ENCODE measurements around the gene PGRMC1.
"Not testable (repeated sequence)": the region's sequence is repeated elsewhere in the genome, so short reads cannot be mapped to it uniquely, and the experiment has no call there.

The PGRMC1 gene

DNA sequence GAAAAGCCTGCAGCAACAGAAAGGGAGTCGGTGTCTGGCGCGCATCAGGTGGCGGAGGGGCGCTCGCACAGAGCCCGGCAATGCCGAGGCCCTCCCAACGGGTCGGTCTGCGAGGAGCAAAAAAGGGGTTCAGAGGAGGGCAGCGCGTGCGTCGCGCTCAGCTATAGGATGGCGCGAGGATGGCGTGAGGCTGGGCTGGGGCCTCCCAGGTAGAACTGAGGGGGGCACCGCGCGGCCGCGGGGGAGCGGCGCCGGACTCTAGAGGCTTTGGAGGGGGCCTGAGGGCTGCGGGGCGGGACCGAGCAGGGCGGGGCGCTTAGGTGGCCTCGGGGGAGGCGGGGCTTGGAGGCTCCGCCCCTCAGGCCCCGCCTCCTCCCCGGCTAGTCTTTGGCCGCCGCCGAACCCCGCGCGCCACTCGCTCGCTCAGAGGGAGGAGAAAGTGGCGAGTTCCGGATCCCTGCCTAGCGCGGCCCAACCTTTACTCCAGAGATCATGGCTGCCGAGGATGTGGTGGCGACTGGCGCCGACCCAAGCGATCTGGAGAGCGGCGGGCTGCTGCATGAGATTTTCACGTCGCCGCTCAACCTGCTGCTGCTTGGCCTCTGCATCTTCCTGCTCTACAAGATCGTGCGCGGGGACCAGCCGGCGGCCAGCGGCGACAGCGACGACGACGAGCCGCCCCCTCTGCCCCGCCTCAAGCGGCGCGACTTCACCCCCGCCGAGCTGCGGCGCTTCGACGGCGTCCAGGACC, at the start of gene PGRMC1:
TSS of gene PGRMC1 (plus strand) at position 414 of the 751 bp plus-strand sequence. CDS start at position 493, 79 bp downstream.
- peak; percentile 33 for FAIRE-seq
- DNase-seq (ENCODE audit: insufficient read length, low spot score), result peak; percentile 42

DNA sequence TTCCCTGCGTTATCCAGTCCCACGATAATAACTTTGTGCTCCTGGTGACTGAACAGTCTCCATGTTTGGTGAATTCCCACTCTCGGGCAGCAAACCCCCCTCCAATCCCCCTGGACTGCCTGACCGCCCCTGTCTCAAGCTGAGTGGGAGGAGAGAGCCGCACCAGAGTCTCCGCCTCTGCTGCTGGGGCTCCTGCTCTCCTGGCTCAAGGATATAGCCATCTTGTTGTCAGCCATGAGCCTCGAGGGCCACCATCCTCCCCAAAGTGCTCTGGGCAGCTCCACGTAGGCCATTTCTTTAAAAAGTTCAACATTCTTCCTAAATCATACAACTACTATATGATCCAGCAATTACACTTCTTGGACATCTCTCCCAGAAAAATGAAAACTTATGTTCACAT, 49.3 kb upstream of the PGRMC1 start:
- FAIRE-seq, result no peak
- DNase-seq (ENCODE audit: insufficient read length, low spot score), result no peak

DNA sequence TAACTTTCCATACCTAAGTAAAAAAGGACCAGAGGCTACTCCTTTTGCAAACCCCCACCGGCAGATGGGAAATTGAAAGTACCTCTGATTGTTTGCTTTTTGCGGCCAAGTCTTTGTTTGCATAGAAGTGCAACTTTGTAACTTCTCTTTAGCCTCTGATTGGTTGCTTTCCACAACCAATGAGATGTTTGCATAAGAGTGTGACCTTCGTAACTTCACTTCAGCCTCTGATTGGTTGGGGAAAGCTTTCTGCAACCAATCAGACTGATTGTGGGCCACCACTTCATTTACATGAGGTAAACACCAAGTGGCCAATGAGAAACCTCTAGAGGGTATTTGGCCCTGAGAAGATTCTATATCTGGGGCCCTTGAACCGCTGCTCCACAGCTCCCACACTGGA, 48.8 kb upstream of the PGRMC1 start:
- DNase-seq (ENCODE audit: insufficient read length, low spot score), result no peak
- no peak for FAIRE-seq

DNA sequence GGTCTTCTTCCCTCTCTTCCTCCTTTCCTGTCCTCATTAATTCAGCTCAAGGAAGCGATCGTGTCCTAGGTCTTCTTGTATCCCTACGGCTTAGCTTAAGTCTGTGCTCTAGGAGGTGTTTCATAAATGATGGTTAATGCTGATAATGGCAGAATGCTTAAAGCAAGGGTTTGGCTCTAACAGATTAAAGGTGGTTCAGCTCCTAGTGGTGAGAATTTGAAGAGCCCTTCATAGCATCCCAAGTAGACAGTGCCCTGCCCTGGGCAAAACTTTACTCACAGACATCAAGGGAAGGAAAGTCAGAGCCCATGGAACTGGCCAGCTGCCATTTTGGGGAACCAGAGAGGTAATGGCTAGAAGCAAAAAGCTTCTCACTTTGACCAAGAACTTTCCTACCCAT, 47.0 kb upstream of the PGRMC1 start:
- DNase-seq (ENCODE audit: insufficient read length, low spot score), result no peak
- FAIRE-seq, result no peak

DNA sequence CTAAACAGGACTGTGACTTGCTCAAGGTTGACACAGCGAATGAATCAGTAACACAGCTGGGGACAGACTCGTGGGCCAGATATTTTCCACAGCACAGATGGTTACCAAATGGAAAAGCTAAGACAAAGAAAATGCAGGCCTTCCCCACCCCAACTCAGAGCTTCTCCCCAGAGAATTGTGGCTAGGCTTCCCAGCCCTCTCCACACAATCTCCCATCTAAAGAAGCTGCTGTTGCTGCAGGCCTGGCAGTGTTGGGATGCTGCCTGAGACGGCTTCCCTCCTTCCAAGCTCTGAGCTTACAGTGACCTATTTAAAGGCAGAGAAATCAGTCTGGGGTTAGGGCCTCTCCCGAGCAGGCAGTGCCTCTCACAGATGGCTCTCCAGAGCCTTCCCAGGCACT, 46.5 kb upstream of the PGRMC1 start:
- DNase-seq (ENCODE audit: insufficient read length, low spot score) (no peak), FAIRE-seq (no peak)

DNA sequence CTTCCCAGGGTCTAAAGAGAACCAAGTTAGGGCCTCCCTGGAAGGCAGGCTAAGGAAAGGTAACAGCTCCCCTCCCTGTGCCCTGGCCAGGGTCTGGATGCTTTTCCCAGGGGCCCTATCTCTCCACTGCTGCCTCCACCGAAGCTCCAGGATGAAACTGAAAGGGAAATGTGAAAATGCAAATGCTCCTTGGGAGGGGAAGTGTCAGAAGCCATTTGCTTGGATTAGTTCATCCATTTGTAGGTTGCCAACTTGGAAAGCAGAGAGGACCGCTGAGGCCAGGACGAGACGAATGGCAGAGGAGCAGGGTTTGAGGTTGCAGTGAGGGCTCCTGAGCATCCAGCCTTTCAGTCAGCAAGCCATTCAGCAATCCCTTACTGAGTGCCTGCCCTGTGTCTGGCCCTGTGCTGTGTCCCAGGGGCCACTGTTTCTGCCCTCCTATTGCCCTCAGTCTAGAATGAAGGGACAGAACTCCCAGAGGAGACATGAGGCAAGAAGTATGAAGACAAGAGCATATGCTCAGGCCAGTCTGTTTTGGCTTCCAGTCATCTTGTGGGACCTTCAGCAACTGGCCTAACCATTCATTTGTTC, 45.9 kb upstream of the PGRMC1 start:
- DNase-seq (ENCODE audit: insufficient read length, low spot score), result no peak
- FAIRE-seq, result no peak

DNA sequence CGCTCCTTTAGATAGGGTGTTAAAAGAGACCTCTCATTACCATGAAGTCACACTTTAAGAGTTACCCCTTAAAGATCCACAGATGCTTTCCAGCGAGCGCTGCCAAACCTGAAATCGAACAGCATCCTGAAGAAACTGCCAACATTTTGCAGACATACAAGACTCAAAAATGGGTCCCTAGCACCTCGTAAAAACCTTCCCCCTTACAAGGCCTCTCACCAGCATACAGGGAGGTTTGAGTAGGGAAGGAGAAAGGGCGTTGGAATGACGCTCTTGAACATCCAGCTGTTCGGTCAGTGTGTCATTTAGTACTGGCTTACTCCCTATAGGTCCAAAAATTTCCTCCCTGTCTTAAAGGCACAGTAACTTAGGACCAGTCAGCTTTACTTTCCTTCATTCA, 45.3 kb upstream of the PGRMC1 start:
- FAIRE-seq, result no peak
- no peak for DNase-seq (ENCODE audit: insufficient read length, low spot score)

DNA sequence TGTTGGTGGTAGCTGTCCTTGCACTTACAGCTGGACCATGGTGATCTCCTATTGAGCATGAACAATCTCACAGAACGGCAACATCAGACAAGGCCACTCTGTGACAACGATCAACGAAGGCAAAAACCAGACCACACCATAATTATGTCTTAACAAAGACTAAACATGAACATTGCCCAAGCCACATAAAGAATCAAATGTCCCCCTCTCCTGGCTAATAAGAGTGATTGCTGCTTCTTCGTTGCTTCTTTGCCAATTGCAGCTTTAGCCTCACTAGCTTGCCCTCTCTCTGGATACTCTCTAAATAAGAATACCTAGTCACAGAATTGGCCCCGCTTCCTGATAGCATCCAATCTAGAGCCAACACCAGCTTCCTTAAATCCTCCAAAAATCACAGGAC, 41.5 kb upstream of the PGRMC1 start:
- FAIRE-seq (peak; percentile 72), DNase-seq (ENCODE audit: insufficient read length, low spot score) (no peak)

DNA sequence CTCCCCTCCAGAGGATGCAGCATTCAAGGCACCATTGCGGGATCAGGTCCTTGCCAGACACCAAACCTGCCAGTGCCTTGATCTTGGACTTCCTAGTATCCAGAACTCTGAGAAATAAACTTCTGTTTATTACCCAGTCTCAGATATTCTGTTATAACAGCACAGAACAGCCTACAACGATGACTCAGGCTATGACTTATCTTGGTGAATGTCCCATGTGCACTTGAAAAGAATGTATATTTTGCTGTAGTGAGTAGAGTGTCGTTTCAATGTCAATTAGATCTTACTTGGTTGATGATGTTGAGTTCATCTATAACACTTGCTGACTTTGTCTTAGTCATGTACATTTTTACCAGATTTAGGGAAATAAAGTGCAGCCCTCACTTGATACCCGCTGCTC, 34.5 kb upstream of the PGRMC1 start:
- peak; percentile 13 for FAIRE-seq
- DNase-seq (ENCODE audit: insufficient read length, low spot score), result no peak

DNA sequence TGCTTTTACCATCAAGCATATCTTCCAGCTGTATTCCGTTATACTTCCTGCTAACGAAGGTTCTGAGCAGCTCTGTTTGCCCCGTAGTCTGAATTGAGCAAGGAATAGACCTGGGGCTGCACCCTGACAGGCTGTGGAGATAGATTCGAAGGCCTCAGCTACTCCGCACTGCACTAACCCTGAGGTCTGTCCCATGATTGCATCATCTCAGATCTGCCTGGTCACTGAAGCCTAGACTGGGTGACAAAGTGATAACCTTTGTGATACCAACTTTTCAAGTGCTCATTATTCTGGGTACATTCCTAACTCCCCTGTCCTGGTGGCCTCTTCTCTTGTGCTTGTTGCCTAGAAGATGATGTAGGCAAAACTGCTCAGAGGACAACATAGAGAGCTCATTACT, 29.9 kb upstream of the PGRMC1 start:
- FAIRE-seq, result peak; percentile 4
- DNase-seq (ENCODE audit: insufficient read length, low spot score), result no peak

DNA sequence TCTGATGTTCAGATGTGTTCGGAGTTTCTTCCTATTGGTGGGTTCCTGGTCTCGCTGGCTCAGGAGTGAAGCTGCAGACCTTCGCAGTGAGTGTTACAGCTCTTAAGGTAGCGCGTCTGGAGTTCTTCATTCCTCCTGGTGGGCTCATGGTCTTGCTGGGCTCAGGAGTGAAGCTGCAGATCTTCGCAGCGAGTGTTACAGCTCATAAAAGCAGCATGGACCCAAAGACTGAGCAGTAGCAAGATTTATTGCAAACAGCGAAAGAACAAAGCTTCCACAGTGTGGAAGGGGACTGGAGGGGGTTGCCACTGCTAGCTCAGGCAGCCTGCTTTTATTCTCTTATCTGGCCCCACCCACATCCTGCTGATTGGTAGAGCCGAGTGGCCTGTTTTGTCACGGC, 28.6 kb upstream of the PGRMC1 start:
- DNase-seq (ENCODE audit: insufficient read length, low spot score); FAIRE-seq: not testable (repeated sequence)

DNA sequence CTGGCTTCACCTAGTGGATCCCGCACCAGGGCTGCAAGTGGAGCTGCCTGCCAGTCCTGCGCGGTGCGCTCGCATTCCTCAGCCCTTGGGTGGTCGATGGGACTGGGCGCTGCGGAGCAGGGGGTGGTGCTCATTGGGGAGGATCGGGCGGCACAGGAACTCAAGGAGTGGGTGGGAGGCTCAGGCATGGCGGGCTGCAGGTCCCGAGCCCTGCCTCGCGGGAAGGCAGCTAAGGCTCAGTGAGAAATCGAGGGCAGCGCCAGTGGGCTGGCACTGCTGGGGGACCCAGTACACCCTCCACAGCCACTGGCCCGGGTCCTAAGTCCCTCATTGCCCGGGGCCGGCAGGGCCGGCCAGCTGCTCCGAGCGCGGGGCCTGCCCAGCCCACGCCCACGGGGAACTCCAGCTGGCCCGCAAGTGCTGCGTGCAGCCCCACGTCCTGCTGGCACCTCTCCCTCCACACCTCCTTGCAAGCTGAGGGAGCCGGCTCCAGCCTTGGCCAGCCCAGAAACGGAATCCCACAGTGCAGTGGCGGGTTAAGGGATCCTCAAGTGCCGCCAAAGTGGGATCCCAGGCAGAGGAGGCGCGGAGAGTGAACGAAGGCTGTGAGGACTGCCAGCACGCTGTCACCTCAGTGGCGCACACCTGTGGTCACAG, 27.6 kb upstream of the PGRMC1 start:
- FAIRE-seq (no peak), DNase-seq (ENCODE audit: insufficient read length, low spot score) (no peak)

DNA sequence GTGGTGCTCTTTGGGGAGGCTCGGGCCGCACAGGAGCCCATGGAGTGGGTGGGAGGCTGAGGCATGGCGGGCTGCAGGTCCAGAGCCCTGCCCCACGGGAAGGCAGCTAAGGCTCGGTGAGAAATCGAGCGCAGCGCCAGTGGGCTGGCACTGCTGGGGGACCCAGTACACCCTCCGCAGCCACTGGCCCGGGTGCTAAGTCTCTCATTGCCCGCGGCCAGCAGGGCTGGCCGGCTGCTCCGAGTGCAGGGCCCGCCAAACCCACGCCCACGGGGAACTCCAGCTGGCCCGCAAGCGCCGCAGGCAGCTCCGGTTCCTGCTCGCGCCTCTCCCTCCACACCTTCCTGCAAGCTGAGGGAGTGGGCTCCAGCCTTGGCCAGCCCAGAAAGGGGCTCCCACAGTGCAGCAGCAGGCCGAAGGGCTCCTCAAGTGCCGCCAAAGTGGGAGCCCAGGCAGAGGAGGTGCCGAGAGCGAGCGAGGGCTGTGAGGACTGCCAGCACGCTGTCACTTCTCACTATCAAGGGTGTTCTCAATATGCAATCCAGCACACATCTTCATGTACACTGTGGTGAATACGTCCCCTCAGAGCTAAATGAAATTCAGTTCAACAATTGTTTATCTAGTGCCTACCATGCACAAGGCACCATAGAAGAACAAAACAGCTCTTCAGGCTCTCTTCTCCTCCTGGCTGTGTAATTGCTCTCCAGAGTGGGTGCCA, 25.0 kb upstream of the PGRMC1 start:
- FAIRE-seq; DNase-seq (ENCODE audit: insufficient read length, low spot score): not testable (repeated sequence)

DNA sequence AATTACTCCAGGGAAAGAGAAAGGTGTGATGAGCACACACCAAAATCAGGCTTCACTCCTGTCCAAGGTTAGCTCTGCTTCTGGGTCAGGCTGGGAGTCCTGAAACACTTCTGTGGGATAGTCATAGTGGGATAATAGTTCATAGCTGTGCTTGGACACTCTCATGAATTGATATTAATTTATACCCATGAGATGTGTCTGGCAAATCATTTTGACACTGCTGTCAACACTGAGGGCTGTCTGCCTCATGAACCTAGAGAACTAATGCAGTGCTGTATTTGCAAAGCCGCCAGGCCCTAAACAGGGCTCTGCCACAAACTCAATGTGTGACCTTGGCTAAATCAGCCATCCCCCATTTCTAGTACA, 24.5 kb upstream of the PGRMC1 start:
- DNase-seq (ENCODE audit: insufficient read length, low spot score) (no peak), FAIRE-seq (no peak)

DNA sequence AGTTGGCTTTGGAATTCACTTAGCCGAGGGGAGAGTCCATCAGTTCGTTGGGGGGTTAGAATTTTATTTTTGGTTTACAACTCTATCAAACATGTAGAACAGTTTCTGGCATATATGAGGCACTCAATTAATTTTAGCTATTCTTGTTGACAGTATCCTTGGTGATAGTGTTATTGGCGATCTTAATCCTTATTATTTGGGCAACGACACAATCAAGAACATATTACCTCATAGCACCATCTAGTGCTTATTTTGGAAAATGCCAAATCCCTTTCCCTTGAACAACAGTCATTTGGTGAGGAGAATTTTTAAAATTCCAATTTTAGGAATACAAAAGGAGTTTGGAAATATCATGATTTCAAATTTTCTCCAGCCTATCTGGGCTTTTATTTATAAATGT, 17.9 kb upstream of the PGRMC1 start:
- DNase-seq (ENCODE audit: insufficient read length, low spot score), result no peak
- FAIRE-seq, result peak; percentile 23

DNA sequence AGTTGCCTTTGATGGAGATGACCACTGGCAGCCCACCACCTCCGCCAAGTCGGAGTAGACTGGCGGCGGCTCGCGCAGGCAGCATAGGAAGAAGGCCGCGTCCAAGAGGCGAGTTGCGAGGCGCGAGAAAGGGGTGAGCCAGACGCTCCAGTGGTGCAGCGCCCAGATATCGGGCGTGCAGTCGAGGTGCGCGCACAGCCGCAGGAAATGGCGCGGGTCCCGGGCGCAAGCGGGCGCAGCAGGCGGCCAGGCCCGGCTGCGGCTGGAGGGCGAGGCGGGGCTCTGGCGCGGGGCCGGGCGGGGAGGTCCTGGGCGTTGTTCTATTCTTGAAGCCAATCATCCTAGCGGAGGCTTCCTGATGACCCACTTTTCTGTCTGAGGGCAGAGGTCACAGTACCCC, 13.2 kb upstream of the PGRMC1 start:
- FAIRE-seq (no peak), DNase-seq (ENCODE audit: insufficient read length, low spot score) (no peak)

DNA sequence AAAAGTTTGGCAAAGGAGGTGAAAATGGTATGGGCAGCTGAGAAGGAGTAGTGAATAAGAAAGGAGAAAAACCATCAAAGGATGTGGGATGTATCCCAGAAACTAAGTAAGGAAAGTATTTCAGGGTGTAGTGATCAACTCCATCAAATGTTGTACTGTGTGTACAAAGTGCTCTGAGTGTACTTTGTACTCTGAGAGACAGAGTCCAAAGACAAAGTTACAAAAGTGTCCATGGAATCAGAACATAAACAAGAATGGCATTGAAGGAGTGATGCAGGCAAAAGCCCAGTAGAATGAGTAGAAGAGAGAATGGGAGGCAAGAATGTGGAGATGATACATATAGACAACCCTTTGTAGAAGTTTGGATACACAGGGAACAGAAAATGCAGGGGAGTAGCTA, 12.3 kb upstream of the PGRMC1 start:
- DNase-seq (ENCODE audit: insufficient read length, low spot score) (no peak), FAIRE-seq (no peak)

DNA sequence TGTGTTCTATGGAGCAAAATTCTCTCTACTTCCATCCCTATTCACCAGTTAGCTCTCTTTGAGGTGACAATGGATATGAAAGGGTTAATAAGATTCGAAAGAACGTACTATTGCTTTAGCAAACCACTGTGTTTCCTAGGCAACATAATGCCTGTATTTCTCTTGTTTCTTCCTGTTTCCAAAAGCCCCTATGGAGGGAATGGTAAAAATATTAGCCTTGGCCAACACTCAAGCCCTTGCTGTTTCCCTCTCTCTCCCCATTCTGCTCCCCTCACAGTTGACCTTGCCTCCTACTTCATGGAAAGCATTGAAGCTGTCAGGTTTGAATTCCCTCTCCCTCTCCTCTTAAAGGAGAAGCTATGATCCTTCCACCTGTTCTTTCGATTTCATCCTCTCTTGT, 9.6 kb upstream of the PGRMC1 start:
- no peak for DNase-seq (ENCODE audit: insufficient read length, low spot score)
- FAIRE-seq, result no peak

DNA sequence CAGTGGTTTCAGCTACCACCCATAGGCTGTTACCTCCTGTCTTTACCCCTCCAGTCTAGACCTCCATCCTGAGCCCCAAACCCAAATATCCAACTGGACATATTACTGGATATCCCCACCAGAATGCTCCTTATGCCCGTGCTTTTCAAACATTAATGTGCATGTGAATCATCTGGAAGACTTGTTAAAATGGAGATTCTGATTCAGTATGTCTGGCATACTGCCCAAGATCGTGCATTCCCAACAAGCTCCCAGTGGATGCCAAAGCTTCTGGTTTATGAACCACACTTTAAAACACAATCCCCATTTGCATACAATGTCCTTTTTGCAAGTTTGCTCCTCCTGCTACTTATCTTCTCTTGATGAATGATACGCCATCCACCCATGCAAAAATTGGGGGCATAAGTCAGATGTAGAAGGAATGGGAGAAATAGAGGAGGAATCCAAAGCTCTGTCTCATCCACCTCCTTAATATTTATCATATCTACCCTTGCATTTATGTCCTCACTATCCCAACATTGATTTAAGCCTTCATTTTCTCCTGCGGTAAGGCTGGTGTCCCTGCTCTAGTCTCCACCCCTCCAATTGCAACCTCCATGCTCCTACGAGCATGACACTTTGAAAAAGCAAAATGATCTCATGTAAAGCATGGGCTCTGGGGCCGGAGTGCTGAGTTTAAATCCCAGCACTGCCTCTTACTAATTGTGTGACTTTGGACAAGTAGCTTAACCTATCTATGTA, 7.4 kb upstream of the PGRMC1 start:
- FAIRE-seq (no peak), DNase-seq (ENCODE audit: insufficient read length, low spot score) (no peak)

DNA sequence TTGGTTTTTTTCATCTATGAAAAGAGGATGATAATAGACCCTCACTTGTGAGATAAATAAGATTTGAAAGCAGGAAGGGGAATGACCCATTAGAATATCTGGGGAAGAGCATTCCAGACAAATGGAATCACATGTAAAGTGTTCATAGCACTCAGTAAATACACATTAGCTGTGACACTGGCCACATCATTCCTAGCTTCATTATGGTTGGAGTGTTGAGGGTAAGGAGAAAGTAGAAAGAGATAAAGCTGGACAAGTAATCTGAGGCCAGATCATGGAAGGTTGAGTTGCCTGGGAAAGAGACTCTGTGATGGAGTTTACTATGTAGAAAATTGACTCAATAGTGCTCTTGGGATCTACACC, 6.9 kb upstream of the PGRMC1 start:
- FAIRE-seq (no peak), DNase-seq (ENCODE audit: insufficient read length, low spot score) (no peak)

DNA sequence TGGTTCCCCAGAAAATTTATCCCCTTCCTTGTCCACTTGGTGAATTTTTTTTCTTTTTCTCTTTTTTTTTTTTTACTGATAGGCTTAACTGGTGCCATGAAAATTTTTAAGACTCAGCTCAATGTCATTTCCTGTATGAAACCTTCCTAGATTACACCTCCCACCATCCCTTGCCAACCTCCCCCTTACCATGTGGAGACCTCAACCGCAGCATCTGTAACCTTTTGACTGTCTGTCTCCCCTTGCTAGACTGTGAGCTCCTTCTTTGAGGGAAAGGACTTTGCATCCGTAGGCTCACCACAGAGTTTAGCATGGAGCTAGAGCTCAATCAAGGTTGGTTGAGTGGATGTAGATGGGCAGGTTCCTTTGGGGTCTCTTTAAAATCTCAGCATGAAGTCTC, 5.2 kb upstream of the PGRMC1 start:
- no peak for FAIRE-seq

More for the DNA sequence above, 5.2 kb upstream of the PGRMC1 start:
- no peak for DNase-seq (ENCODE audit: insufficient read length, low spot score)
